ENCODE measurements around the gene NSMCE1. TPM values are rescaled to one million over a fixed set of nuclear protein-coding genes. Genes with fewer than 3 reads are reported as not detected.
"Not testable (repeated sequence)": the region's sequence is repeated elsewhere in the genome, so short reads cannot be mapped to it uniquely, and the experiment has no call there.

Gene NSMCE1
- total RNA-seq, 1 donor from 2014 or later, result 35.1 TPM

DNA sequence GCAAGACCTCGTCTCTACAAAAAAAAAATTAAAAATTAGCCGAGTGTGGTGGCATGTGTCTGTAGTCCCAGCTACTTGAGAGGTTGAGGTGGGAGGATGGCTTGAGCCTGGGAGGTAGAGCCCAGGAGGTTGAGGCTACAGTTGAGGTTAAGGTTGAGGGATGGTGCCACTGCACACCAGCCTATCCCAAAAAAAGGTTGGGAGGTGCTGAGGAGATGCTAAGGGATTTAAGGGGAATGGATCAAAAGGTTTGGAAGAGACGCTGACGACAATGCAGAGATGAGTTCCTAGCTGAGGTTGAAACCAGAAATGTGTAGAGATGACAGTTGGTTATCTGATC, 4.7 kb upstream of the NSMCE1 start:
- no peak for DNase-seq (ENCODE audit: low spot score in 2 of 2)
- no peak for FAIRE-seq

DNA sequence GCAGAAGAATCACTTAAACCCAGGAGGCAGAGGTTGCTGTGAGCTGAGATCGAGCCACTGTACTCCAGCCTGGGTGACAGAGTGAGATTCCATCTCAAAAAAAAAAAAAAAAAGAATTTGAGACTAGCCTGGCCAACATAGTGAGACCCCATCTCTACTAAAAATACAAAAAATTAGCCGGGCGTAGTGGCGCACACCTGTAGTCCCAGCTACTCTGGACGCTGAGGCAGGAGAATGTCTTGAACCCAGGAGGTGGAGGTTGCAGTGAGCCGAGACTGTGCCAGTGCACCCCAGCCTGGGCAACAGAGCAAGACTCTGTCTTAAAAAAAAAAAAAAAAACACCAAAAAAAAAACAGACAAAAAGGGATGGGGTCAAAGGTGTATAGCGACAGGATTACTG, 4.1 kb upstream of the NSMCE1 start:
- FAIRE-seq; DNase-seq (ENCODE audit: low spot score in 2 of 2): not testable (repeated sequence)

DNA sequence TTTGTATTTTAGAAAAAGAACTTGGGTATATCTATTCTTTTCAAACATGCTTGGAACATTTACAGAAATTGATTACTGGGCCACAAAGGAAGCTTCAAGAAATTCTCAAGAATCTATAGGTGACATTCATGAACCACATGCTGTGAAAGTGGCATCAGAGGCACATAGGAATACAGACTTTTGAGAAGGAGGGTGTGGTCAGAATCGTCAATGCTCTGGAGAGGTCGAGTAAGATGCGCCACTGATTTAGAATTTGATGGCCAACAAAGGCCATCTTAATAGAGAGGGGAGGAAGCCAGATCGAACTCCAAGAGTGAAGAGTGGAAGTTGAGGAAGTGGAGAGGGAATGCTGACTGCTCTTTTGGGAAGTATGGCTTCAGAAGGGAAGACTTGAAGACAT, 3.5 kb upstream of the NSMCE1 start:
- FAIRE-seq (no peak), DNase-seq (ENCODE audit: low spot score in 2 of 2) (no peak)

DNA sequence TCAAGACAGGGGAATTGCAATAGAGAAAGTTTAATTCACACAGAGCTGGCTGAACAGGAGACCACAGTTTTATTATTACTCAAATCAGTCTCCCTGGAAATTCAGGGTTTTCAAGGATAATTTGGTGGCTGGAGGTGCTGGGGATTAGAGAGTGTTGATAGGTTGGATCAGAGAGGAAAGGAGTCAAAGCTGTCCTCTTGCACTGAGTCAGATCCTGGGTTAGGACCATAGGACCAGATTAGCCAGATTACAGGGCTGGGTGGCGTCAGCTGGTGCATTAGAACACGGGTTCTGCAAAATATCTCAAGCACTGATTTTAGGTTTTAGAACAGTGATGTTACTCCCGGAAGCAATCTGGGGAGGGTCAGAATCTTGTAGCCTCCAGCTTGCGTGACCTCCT, 1.8 kb upstream of the NSMCE1 start:
- DNase-seq (ENCODE audit: low spot score in 2 of 2) (no peak), FAIRE-seq (no peak)

DNA sequence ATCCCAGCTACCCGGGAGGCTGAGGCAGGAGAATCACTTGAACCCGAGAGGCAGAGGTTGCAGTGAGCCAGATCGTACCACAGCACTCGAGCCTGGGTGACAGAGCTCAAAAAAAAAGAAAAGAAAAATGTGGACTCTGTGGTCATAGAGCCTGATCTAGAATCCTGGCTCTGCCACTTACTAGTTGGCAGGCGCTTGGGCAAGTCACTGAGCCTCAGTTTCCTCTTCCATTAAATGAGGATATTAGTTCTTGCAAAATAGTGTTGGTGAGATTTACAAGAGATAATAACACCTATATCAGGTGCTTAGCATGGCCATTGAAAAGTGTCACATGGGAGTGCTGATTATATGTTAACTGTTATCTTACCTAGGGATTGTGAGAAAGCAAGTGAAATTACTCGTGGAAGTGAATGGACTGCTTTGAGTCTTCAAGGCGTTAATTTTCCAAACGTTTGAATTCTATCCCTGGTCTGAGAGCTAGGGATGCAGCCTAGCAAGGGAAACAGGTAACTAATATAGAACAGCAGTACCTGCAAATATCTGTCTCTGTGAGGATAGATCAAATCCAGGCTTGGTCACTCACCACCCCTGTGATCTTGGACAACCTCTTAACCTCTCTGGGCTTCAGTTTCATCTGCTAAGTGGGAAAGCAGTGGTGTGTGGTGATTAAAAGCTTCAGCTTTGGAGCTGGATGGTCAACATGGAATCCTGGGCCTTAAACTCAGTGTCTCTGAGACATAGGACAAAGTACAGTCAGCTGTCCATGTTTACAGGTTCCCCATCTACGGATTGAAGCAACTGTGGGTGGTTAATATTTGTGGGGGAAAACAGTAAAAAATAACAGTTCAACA, 953 bp upstream of the NSMCE1 start:
- no peak for FAIRE-seq
- no peak for DNase-seq (ENCODE audit: low spot score in 2 of 2)

DNA sequence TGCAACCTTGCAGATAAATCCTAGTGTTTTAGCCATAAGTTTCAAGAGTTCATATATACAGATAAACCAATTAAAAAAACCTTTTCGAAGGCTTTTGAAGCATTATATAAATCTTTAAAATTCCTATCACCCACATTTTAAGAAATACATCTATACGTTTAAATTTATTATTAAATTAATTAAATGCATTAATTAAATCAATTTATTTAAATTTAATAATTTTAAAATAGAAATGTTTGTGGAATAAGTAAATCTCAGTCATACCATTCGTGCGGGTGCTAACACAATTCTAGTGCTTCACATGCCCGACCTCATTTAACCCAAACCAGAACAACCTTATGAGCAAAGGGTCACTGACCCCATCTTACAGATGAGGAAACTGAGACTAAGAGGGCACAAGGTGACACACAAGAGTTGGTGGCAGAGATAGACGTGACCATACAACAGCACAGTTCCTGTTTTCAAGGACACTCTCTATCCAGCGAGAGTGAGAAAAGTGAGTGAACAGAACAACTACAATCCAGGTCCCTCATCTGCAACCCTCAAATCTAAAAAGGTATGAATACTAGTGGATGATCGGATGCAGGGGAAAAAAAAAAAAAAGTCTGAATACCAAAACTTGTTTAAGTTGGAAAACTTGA, 1.4 kb downstream of the NSMCE1 start:
- DNase-seq (ENCODE audit: low spot score in 2 of 2) (no peak), FAIRE-seq (no peak)

DNA sequence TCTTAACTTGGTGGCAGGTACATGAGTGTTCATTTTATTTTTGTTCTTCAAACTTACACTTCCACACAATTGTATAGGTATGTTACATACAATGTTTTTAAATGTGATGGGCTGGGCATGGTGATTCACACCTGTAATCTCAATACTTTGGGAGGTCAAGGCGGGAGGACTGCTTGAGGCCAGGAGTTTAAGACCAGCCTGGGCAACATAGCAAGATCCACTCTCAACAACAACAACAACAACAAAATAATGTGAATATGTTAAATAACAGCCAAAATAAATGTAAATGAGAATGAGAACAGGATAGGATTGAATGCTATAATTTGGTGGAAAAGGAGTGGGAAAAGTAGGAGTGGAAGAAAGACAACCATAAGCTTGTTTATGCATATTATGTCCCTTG, 2.6 kb downstream of the NSMCE1 start:
- FAIRE-seq (no peak), DNase-seq (ENCODE audit: low spot score in 2 of 2) (no peak)

DNA sequence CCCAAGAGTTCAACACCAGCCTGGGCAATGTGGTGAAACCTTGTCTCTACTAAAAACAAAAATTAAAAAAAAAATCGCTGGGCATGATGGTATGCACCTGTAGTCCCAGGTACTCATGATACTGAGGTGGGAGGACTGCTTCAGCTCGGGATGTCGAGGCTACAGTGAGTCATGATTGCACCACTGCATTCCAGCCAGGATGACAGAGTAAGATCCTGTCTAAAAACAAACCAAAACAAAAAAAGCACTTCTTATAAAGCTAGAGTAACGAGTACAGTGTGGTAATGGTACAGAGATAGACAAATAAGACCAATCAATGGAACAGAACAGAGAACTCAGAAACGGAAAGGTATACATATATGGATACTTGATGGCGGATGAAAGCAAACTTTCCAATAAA, 4.4 kb downstream of the NSMCE1 start:
- DNase-seq (ENCODE audit: low spot score in 2 of 2) (no peak), FAIRE-seq (no peak)

DNA sequence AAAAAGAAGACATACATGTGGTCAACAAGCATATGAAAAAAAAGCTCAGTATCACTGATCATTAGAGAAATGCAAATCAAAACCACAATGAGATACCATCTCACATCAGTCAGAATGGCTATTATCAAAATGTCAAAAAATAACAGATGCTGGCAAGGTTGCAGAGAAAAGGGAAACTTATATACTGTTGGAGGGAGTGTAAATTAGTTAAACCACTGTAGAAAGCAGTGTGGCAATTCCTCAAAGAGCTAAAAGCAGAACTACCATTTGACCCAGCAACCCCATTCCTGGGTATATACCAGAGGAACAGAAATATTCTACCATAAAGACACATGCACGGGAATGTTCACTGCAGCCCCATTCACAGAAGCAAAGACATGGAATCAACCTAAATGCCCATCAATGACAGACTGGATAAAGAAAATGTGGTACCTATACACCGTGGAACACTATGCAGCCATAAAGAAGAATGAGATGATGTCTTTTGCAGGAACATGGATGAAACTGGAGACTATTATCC, 5.6 kb downstream of the NSMCE1 start:
- DNase-seq (ENCODE audit: low spot score in 2 of 2); FAIRE-seq: not testable (repeated sequence)

DNA sequence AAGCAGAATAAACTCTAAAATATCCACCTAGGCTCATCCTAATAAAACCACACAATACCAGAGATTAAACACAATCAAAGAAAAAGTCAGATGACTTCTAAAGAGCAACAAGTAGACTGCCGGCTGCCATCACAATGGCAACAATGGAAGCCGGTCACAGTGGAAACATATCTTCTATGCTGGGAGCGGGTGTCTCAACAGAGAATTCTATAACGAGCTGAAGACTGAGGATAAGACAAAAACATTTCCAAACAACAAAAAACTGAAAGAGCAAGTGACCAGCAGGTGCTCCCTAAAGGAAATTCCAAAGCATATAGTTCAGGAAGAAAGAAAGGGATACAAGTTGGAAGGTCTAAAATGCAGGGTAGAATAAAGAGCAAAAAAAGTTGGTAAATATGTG, 8.9 kb downstream of the NSMCE1 start:
- no peak for DNase-seq (ENCODE audit: low spot score in 2 of 2)
- no peak for FAIRE-seq

DNA sequence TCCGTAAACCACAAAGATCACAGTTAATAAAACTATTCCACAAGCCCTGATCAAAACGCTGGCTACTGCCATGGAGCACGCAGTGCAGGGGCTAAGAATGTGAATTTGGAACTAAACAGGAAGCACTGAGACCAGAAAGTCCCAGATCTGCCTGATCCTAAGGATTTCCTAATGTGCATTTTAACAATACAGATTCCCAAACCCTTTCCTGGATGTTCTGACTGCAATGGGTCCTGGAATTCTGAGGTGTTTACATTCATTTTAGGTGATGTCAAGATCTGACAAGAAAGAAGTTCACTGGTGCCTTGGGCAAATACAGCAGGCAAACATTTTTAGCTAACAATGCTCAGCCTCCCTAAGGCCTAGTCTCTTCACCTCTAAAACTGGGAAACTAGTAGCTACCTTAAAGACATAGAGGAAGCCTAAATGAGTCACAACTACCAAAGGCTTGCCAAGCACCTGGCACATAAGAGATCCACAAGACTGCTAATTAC, 10.3 kb downstream of the NSMCE1 start:
- no peak for FAIRE-seq

DNA sequence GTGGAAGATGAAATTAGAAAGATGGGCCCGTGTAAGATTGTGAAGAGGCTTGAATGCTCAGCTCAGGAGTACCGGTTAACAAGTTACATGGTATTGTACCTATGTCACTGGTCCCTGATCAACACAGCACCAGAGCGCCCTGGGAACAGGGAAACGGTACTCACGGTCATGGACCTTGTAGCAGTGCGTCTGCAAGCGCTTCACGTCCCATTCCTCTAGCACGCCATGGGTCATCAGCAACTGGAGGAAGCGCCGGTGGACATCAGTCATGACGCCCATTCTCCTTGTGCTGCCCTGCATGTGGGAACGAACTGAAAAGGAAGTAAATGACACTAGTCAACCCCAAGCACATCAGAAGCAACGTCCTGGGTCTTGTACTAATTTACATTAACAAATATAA, 11.3 kb downstream of the NSMCE1 start:
- no peak for DNase-seq (ENCODE audit: low spot score in 2 of 2)
- FAIRE-seq, result no peak

More for the DNA sequence above, 10.3 kb downstream of the NSMCE1 start:
- no peak for DNase-seq (ENCODE audit: low spot score in 2 of 2)

DNA sequence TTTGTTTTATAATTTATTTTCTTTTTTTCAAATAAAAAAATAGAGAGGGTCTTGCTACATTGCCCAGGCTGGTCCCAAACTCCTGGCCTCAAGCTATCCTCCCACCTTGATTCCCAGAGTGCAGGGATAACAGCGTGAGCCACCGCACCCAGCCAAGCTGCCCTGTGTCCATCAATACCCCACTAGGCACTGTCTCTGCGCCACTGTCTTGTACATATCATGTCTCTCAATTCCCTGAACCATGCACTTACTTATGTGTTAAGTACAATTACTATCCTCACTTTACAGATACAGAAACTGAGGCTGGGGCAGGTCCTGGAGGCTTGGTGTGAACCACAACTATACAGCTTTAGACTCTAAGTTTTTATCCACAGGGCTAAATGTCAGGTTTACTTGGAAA, 11.7 kb downstream of the NSMCE1 start:
- DNase-seq (ENCODE audit: low spot score in 2 of 2), result no peak
- no peak for FAIRE-seq

DNA sequence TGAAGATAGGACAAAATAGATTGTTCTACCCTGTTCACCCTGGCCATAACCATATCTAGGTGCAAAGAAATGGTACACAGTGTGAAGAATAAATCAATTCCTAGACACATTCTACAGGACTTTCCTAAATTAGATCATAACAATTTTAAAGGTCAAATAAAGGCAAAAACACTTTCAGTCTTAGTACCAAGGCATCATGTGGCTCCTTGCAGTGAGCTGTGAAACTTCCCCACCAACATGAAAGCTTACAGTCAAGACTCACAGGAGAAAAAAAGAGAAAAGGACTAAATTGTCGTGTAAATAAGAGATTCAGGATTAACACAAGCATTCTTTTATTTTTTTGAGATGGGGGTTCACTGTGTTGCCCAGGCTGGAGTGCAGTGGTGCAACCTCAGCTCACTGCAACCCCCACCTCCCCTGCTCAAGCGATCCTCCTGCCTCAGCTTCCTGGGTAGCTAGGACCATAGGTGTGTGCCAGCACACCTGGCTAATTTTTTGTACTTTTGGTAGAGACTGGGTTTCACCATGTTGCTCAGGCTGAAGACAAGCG, 14.2 kb downstream of the NSMCE1 start:
- FAIRE-seq, result no peak
- DNase-seq (ENCODE audit: low spot score in 2 of 2), result no peak

DNA sequence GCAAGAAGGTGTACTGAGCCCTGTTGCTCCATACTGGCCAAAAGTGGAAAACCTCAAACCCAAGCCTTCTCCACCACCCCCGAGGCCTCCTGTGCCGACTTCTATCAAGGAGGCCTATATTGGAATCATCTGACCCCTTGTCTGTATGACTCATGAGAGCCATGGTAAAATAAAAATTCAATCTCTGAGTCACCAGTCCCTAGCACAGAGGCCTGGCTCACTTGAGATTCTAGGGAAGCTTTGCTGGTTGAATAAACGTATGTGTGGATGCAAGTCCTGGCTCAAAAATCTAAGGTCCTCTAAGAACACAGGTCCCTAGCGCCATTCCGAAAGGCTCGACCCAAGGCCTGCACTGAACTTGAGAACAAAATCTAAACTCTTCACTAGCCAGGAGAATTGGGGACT, 15.0 kb downstream of the NSMCE1 start:
- no peak for FAIRE-seq

DNA sequence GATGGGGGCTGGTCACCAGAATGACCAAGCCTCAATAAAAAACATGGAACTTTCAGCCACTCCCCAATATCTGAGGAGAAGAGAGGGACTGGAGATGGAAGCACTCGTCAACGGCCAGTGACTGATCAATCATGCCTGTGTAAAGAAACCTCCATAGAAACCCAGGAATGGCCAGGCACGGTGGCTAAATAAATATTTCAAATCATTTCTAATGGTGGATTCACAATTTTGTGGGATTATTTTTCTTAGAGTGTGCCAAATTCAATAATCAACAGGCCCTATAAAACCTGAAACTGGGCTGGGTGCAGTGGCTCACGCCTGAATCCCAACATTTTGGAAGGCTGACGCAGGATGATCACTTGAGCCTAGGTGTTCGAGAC, 16.4 kb downstream of the NSMCE1 start:
- DNase-seq (ENCODE audit: low spot score in 2 of 2), result no peak
- FAIRE-seq, result no peak

More for the DNA sequence above, 15.0 kb downstream of the NSMCE1 start:
- no peak for DNase-seq (ENCODE audit: low spot score in 2 of 2)

DNA sequence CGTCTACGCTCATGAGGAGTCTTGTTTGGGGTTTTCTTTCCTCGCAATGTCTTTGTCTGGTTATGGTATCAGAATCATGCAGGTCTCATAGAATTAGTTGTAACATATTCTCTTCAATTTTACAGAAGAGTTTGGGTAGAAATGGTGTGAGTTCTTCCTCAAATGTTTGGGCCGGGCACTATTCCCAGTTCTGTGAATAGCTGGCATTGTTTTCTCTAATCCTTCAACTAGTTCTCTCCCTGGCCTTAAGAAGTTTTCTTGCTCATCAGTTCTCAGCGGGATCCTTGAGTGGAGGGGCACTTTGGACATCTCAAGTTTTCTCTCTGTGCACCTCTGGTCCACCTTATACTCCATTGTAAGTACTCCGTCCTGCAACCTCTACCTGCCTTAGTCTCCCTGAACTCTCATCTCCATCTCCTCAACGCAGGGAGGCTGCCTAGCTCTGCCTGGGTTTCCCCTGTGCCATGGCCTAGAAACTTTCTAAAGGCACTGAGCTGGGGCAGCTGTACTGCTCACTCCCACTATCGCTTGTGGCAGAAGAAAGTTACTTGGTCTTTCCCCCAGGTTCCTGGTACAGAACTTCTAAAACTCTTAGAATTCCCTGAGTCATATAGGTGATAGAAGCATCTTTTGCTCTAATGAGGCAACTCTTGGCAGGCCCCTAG, 16.9 kb downstream of the NSMCE1 start:
- no peak for DNase-seq (ENCODE audit: low spot score in 2 of 2)
- no peak for FAIRE-seq

DNA sequence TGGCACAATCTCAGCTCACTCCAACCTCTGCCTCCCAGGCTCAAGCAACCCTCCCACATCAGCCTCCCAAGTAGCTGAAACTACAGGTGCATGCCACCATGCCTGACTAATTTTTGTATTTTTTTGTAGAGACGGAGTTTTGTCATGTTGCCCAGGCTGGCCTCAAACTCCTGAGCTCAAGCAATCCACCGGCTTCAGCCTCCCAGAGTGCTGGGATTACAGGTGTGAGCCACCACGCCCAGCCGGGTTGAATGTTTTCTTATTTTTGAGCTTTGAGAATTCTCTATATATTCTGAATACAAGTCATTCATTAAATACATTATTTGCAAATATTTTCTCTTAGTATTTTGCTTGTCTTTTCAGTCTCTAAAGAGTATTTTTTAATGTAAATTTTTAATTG, 19.7 kb downstream of the NSMCE1 start:
- FAIRE-seq; DNase-seq (ENCODE audit: low spot score in 2 of 2): not testable (repeated sequence)

DNA sequence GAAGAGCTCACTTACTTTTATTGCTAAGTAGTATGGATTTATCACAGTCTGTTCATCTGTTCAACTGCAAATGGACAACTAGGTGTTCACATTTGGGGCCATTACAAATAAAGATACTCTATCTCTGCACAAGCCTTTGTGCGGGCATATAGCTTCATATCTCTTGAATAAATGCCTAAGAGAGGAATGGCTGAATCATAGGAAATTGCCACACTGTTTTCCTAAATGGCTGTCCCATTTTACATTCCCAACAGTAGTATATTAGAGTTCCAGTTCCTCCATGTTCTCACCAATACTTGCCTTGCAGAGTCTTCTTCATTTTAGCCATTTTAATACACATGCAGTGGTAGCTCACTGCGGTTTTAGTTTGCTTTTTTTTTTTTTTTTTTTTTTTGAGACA, 20.5 kb downstream of the NSMCE1 start:
- DNase-seq (ENCODE audit: low spot score in 2 of 2), result no peak
- no peak for FAIRE-seq

DNA sequence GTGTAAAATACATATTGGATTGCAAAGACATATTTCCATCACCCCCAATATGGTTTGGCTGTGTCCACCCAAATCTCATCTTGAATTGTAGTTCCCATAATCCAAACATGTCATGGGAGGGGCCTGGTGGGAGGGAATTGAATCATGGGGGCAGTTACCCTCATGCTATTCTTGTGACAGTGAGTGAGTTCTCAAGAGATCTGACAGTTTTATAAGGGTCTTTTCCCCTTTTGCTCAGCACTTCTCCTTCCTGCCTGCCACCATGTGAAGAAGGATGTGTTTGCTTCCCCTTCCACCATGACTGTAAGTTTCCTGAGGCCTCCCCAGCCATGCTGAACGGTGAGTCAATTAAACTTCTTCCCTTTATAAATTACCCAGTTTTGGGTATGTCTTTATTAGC, 21.5 kb downstream of the NSMCE1 start:
- FAIRE-seq; DNase-seq (ENCODE audit: low spot score in 2 of 2): not testable (repeated sequence)

DNA sequence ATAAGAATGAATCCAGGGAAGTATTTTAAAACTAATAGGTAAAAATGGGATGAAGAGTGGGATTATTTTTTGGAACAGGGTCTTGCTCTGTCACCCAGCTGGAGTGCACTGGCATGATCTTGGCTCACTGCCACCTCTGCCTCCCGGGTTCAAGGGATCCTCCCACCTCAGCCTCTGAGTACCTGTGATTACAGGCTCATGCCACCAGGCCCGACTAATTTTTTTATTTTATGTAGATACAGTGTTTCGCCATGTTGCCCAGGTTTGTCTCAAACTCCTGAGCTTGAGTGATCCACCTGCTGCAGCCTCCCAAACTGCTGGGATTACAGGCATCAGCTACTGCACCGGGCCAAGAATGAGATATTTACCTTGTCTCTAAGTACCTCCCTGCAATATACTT, 22.1 kb downstream of the NSMCE1 start:
- no peak for FAIRE-seq

More for the DNA sequence above, 22.1 kb downstream of the NSMCE1 start:
- DNase-seq (ENCODE audit: low spot score in 2 of 2), result no peak
